CD4-positive, alpha-beta T cell treated with Interleukin-17A for 4 hours (primary cell): ENCODE data around the gene SEC16A.

Source experiments
- DNase-seq: peaks from one replicate; pipeline ENCODE4 v3.0.0-alpha.2; 2020; ENCODE audit warnings: mixed read lengths

The SEC16A gene, protein sequence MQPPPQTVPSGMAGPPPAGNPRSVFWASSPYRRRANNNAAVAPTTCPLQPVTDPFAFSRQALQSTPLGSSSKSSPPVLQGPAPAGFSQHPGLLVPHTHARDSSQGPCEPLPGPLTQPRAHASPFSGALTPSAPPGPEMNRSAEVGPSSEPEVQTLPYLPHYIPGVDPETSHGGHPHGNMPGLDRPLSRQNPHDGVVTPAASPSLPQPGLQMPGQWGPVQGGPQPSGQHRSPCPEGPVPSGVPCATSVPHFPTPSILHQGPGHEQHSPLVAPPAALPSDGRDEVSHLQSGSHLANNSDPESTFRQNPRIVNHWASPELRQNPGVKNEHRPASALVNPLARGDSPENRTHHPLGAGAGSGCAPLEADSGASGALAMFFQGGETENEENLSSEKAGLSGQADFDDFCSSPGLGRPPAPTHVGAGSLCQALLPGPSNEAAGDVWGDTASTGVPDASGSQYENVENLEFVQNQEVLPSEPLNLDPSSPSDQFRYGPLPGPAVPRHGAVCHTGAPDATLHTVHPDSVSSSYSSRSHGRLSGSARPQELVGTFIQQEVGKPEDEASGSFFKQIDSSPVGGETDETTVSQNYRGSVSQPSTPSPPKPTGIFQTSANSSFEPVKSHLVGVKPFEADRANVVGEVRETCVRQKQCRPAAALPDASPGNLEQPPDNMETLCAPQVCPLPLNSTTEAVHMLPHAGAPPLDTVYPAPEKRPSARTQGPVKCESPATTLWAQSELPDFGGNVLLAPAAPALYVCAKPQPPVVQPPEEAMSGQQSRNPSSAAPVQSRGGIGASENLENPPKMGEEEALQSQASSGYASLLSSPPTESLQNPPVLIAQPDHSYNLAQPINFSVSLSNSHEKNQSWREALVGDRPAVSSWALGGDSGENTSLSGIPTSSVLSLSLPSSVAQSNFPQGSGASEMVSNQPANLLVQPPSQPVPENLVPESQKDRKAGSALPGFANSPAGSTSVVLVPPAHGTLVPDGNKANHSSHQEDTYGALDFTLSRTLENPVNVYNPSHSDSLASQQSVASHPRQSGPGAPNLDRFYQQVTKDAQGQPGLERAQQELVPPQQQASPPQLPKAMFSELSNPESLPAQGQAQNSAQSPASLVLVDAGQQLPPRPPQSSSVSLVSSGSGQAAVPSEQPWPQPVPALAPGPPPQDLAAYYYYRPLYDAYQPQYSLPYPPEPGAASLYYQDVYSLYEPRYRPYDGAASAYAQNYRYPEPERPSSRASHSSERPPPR (N-terminal part only)

DNA sequence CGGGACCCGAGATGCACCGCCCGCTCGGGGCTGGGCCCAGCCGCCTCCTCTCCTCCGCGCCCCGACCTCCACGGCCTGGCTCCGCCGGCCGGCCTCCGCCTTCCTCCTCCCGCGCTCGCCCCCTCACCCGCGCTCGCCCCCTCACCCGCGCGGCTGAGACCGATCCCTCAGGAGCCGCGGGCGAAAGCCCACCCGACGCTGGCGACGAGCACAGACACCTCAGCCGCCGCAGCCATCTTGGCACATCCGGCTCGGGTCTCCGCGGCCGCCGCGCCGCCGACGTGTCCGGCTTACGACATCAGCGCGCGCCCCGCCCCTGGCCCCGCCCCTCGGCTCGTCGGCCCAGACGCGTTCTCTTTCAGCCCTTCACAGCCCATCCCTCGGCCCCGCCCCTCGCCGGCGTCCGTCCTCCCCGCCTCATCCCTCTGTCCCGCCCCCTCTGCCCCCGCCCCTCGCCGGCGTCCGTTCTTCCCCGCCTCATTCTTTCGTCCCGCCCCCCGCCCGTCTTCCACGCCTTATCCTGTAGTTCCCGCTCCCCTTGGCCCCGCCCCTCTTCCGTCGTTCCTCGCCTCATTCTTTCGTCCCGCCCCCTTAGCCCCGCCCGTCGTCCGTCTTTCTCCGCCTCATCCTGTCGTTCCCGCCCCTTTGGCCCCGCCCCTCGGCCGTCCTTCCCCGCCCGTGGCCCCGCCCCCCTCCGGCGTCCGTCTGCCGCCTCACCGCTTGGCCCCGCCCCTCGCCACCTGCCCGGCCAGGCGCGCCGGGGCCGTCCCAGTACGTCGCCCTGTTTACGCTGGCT is at the start of gene SEC16A:
SEC16A (minus strand) TSS at position 248 of the 796 bp plus-strand sequence. CDS start 5,425 bp downstream, outside the sequence.
- DNase-seq = peak; percentile 100

DNA sequence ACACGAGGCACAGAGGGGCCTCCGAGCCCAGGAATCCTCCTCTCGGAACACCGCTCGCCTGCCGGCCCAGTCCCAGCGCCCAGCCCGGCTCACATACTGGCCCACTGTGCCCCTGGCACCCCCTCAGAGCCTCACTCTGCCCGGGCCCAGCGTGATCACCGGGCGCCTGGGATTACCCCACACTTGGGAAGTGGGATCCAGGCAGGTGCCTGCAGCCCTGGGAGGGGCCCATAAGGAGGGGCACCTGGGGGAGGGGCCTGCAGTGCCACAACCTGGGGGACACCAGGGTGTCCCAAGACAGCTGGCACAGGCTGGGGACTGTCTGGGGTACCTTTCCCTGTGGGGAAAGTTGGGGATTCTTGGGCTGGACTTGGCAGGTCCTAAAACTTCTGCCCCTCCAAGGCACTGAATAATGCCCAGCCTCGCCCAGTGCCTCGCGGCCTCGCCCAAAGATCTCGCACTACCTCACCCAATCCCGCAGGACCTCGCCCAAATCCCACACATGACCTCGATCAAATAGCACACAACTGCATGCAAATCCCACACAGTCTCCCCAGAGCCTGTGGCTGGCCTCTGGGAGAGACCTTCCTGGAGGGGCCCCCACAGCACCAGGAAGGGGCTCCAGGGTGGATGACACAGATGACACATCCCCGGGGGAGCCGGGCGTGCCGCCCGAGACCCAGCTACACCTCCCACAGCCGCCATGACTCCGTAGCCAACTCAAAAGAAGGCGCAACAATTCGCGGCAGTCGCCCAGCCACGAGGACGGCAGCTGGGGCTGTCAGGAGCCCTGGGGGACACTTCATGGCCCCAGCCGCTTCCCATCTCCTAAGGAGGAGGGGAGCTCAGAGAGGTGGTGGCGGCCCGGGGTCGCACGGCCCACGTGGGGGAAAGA is 49.3 kb upstream of the SEC16A start:
- peak; percentile 28 for DNase-seq

DNA sequence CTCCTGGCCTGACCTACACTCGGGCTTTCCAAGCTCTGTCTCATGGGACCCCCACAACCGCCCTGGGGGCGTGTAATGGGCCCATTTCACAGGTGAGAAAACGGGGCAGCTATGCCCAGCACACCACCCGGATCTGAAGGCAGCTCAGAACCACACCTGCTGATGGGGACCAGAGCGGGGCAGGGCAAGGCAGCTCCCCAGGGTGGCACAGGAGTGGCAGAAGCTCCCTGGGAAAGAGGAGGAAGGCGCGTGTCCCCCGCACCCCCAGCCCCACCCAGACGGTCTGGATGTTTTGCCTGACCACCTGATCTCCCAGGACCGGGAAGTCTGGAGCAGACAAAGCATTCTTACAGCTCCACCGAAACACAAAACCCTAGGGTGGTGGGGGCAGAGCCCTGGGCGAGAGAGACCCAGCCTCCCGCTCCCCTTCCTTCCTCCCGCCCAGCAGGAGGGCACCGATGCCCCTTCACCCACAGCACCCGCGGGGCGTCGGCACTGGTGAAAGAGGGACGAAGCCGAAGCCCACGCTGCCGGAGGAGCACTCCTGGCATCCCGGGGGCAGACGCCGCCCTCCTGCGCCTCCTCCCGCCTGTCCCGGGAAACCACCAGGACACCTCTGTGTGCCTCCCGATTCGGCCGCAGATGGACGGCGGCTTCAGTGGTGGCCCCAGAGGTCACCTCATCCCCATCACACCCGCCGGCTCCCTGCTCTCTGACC is 48.5 kb upstream of the SEC16A start:
- DNase-seq = no peak

DNA sequence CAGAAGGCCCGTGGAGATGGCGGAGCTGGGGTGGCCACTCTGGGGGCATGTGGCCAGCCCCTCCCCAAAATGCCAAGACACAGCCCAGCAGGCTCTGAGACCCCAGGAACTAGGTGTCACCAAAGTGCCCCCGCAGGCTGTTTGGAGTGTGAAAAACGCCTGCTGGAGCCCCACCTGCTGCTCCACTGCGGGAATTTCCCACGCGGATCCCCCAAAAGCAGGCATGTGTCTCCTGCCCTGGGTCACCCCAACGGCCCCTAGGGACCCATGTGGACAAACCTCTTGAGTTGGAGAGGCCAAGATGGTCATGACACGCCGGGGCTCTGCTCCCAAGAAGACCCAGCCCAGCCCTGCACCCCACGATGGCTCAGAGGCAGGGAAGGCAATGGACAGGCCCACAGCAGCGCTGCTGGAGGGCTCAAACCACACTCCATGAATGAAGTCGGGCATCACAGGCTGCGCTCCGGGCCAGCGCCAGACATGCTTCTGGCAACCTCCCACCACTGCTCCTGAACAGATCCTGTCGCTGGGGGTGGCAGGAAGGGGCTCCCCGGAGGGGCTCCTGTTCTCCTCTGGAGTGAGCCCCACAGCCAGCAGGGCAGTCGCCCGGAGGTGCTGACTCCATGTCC is 47.7 kb upstream of the SEC16A start:
- DNase-seq = no peak

DNA sequence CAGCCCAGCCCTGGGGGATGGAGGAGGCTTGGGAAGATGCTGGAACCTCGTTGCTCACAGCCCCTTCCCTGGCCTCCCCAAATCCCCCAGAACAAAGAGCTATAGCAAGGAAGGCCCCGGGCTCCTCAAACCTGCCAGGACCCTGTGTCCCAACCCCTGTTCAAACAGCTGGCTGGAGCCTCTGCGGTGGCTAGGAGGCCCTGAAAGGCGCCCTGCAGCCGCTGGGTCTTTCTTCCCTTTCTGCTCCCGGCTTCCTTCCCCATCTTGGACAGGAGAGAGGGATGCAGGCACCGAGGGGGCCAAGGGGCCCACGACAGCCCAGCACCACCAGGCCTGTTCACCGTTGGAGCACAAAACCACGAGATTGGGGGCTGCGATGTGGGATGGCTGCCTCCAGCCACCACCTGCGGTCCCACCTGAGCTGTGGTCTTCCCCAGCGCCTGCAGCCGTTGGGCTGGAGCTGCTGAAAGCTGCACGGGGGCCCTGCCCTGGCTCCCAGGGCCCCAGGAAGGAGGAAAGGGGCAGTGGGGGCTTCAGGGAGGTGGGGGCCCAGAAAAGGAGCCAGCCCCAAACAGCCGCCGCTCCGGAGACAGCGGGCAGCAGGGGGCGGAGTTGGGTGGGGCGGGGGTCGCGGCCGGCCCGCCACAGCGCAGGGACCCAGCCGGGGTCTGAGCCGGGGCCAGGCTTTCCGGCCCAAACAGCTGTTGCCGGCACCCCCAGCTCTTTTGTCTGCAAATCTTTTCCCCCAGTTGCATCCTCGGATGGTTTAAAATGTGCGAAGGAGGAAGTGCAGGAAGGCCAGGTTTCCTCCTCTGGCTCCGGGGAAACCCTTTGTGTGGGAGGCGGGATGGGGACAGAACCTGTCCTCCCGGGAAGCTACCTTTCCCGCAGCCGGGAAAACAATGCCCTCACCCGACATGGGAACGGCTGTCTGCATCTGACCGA is 46.9 kb upstream of the SEC16A start:
- DNase-seq = no peak

DNA sequence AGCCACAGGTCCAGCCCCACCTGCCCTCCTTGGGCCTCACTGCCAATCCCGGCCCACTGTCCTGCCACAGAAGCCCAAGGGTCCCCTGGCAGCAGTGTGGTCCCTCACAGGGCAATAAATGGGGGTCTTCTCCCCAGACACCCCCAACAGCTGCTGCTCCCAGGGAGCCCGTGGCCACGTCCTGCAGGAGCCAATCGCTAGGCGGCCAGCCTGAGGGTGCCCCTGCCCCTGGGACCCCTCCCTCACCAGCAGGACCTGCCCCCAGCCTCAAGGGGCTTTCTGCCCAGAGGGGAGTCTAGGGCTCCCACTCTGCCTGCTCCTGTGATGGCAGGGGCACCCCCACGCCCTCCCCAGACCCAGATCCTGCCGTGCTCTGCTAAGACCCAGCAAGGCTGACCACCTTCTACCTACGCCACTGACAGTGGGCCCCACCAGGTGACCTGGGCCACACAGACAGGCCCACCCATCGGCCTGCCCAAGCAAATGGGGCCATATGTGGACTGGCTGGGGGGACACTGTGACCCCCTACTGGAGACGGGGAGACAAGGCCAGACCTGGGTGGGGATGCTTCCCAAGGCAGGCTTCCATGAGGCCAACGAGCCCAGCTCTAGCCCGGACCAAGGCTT is 46.0 kb upstream of the SEC16A start:
- no peak for DNase-seq

DNA sequence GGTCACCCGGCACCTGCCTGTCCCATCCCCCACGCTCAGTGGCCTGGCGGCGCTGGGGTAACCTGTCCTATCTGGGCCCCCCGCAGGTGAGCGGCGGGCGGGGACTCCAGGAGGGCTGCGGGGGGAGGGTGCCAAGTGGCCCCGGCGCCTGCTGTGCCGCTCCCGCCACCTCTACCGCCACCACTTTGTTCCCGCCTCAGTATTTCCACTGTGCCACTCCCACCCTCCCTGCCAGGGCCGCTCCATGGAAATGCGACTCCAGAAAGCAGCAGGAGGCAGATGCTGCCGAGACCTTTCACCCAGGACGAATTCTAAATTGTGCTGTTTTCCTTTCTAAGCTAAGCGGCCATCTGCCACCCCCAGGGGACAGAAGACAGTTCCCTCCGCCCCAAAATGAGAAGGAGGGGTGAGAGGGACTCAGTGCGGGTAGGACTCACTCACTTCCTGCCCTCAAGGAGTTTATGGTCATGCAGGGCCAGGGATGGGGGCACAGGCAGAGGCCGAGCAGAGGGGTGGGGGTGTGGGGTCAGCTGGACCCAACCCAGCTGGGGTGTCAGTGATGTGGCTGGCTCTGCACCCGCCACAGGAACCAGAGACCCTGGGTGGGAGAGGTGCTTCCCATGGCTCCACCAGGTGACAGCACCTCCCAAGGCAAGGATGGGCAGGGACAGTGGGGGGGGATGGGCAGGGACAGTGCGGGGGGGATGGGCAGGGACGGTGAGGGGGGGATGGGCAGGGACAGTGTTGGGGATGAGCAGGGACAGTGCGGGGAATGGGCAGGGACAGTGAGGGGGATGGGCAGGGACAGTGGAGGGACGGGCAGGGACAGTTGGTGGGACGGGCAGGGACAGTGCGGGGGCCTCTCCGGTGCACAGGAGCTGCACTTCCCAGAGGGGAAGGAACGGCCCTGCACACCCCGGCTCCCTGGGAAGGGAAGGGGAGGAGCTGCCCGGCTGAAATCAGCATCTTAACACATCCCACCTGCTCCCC is 45.2 kb upstream of the SEC16A start:
- DNase-seq = no peak

DNA sequence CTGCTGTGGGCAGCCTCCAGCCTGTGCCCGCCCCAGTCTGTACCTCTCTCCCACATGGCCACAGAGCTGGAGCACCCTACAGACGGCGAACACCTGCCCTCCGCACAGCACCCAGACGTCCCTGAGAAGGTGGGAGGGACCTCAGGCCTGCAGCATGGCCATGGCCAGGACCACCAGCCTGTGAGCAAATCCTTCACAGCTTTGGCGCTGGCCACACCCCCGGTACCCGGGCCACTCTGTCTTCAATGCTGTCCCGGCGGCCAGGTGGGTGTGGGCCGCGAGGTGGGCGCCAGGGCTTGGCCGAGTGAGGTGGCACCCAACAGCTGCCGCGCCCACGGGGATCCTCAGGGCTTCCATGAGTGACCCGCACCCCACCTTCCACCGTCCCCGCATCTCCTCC is 44.3 kb upstream of the SEC16A start:
- no peak for DNase-seq

DNA sequence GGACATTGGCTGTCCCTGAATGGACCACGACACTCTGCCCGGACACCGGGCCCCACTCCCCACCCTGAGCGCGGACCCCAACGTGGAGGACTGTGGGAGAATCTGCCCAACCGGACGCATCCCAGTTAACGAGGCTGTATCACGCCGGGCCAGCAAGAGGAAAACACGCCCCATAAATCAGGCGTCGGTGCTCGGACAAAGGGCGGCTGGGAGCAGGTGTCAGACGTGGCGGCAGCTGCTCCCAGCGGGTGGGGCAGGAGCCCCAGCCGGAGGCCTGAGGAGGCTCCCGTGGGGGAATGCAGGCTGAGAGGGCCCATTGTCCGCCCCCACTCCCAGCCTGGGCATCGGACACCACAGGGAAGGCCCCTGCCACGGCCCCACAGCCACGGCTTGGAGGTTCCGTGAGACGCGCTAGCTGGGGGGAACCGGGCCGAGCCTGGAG is 43.8 kb upstream of the SEC16A start:
- DNase-seq = no peak

DNA sequence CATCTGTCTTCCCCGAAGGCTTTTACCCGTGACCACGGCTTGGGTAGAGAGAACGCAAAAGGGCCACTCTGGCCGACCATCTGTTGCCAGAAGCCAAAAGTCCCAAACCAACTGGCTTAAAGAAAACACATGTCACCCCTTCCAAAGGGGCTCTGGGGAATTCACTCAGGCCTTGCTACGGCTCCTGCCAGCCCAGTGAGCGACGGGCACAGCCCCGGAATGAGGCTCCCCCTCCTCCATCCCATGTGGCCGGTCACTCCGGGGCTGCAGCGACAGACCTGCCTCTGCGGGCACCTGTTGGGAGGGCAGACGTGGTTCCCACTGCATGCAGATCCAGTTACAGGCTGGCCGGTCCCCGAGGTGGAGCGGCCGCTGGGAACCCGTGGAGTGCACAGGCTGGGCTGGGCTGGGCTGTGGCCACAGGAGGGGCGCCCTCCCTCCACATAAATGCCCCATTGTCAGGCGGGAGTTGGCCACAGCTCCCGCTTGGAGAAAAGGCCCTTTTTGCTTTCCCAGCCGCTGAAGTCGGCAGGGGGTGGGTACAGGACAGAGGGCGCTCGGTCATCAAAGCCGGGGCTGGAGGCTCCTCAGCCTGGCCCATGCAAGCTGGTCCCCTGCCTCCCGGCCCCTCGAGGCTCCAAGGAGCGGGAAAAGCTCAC is 43.1 kb upstream of the SEC16A start:
- no peak for DNase-seq

DNA sequence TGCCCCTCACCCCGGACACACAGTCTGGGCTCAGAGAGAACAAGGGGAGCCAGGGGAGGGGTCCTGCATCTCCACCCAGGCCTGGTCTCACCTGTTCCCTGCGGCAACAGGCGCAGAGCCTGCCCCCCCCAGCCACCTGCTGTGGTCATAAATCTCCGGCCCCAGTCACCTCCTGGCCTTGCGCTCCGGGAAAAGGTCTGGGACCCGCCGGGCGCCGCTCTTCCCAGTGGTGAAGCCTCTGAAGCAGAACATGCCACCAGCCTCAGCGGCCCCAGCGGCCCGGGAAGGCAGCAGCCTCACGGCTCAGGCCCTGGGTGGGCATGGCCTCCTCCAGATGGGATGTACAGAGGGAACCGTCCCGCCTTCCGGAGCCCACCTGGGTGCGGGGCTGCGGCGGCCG is 42.4 kb upstream of the SEC16A start:
- no peak for DNase-seq

DNA sequence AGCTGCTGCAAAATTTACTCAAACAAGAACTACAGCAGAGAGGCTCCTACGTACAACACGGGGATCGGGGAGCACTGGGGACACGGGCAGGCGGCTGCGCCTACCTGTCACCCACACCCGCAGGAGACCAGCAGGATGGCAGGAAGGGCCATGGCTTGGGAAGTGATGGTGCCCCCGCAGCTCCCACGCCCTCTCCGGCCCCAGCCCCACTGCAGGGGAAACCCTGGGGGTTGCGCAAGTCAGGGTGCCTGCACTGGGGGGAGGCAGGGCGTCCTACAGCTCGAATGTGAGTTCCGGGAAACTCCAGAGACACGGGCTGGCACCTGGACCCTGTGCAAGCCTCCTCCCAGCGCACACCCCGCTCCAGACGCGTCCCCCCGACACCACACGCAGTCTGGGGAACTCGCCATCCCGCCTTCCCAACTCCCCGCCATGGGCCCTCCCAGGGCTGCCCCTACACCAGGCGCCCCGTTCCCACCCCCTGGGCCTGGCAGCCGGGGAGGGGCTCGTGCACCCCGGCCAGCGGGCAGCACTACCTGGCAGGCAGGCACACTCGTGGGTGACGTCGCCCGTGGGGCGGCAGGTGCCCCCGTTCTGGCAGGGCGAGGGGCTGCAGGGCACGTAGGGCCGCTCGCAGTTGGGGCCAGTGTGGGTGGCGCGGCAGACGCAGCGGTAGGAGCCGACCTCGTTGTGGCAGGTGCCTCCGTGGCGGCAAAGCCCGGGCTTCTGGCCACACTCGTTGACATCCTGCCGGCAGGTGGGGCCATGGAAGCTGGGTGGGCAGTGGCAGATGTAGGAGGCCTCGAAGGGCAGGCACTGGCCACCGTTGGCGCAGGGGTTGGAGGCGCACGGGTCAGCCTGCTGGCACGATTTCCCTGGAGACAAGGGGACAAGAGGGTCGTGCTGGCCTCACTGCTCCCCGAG is 39.7 kb upstream of the SEC16A start:
- DNase-seq = no peak

DNA sequence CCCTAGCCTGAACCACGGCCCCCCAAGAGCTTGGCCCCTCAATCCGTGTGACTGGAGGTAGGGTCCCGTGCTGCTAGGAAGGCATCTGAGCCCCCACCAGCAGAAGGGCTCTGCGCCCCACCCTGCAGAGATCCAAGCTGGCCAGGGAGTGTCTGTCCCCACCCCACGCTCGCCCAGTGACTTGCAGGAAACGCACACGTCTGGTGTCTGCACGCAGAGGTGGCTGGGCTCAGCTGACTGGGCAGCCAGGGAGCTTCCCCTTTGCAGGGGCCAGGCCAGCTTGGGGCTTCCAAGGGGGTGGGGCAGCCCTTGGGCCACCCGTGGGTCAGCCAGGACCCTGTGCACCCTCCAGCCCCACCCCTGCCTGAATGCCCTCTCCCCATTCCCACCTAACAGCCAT is 38.7 kb upstream of the SEC16A start:
- DNase-seq = no peak

DNA sequence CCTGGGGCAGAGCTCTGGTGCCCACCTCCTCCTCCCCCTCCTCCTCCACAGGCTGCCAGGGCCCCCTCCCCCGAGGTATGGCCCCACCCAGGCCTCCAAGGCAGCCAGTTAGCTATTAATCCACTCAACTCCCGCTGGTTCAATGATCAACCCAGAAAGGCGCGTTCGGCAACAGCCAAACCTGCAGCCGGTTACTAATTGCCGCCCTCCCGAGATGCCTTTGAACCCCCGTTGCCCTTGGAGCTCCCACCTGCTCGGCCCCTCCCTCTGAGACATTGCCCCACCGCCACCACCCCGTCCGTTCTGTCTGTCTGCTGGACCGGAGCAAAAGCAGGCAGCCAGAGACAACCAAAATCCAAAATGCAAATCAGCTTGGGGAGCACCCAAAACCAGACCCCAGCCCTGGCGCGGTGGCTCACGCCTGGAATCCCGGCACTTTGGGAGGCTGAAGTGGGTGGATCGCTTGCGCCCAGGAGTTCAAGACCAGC is 37.3 kb upstream of the SEC16A start:
- no peak for DNase-seq
